A673 (cell line): ENCODE measurements around the gene ZNF582.

ENCODE experiments used
- EZH2 ChIP-seq: fragments of 200-600 bp; sonication (generic); IDR thresholded peaks from 2 replicates; pipeline ENCODE4 v1.6.1; 2017; ENCODE audit warnings: borderline replicate concordance, low read depth, mild to moderate bottlenecking, mixed read lengths, antibody characterized with exemption, low read length; ENCODE audit not compliant: poor library complexity, severe bottlenecking
- TF ChIP-seq, protein P1 (sequence below): fragments of 300-800, 200-600 bp; sonication (generic); conservative IDR thresholded peaks from 2 replicates; pipeline ENCODE4 v1.5.1; 2017; ENCODE audit warnings: low read depth, mild to moderate bottlenecking, antibody characterized with exemption, low read length, moderate library complexity, mixed read lengths

DNA sequence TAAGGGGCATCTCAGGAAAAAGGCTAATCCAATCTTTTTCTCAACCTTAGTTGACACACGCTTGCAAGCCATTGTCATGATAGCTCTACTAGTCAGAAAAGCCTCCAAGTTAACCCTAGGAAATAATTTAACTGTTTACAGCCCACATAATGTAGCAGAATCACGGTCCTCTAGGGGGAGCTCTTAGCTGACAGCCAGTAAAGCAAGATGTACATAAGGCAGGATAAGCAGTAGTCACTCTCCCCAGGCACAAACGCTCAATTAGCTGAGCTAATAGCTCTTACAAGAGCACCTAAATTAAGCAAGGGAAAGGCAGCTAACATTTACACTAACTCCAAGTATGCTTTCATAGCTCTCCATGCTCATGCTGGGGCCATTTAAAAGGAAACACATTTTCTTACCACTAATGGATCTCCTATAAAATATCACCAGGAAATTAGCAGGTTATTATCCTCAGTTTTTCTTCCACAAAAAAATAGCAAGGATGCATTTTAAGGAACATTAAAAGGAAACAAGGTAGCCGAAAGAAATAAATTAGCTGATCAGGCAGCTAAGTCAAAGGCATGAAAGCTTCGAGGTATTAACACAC, 45.0 kb downstream of the ZNF582 start:
- TF ChIP-seq, protein P1, sequence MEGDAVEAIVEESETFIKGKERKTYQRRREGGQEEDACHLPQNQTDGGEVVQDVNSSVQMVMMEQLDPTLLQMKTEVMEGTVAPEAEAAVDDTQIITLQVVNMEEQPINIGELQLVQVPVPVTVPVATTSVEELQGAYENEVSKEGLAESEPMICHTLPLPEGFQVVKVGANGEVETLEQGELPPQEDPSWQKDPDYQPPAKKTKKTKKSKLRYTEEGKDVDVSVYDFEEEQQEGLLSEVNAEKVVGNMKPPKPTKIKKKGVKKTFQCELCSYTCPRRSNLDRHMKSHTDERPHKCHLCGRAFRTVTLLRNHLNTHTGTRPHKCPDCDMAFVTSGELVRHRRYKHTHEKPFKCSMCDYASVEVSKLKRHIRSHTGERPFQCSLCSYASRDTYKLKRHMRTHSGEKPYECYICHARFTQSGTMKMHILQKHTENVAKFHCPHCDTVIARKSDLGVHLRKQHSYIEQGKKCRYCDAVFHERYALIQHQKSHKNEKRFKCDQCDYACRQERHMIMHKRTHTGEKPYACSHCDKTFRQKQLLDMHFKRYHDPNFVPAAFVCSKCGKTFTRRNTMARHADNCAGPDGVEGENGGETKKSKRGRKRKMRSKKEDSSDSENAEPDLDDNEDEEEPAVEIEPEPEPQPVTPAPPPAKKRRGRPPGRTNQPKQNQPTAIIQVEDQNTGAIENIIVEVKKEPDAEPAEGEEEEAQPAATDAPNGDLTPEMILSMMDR, result peak; percentile 64
- no peak for TF ChIP-seq EZH2
